UCSD-AML1 (cell line): ENCODE results near the gene ZNF532.

Source experiments
- DNase-seq: peaks from one replicate; lab custom pipeline; 2025; ENCODE audit not compliant: unreplicated experiment; lab: John Stamatoyannopoulos, UW

ZNF532 gene

DNA sequence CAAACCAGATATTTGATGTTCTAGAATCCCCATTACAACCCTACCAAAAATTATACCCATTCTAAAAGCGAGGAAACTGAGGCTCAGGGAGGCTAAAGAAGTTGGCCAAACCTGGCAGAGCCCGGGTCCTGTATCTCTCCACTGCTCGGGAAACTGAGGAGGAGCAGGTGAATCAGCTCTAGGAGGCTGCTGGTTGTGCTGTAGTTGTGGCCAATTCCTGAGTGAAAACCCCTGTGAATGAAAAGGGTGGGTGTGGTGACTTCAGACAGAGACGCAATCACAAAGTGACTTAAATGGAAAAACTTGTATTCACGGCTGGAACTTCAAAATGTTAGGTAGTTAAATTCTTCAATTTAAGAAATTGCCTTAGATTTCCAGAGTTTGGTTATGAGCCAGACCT, 169.3 kb downstream of the ZNF532 start:
- DNase-seq = no peak

- DNase-seq = no peak
Observed at GRCh38 chr18:59035591-59035990, 170.9 kb downstream of the ZNF532 start.
